Measurements from ENCODE around the gene RICTOR.

Gene RICTOR

DNA sequence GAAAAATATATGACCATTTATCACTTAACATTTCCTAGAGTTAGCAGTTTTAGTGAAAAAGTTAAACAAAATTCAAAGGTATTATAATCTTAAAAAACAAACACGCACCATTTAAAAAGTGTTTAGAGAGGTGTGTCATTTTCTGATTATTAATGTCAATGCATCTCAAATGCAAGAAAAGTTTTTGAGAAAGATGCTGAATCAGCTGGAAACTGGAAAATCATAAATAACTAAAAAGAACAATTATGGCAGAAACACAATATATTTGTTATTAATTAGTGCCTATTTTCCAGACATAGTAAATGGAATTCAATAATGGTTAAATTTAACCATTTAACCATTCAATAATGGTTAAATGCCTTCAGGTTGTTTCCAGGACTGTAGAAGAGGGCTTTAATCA, 64.9 kb downstream of the RICTOR start:
- H3K4me1 ChIP-seq, result no peaks in the 10 kb centered on the region
- no peak overlapping the region for H3K4me3 ChIP-seq (ENCODE audit: low read depth, low read length)
- TF ChIP-seq CTCF (IDR thresholded peaks at IDR 0.05), result no peak
- H3K4me2 ChIP-seq (ENCODE audit: low read length), result no peak overlapping the region
- no peak overlapping the region for H3K27ac ChIP-seq
- no peaks in the 10 kb centered on the region for H3K36me3 ChIP-seq (ENCODE audit: control insufficient read depth, insufficient read depth, low read length)
- H3K9ac ChIP-seq, result no peak overlapping the region
- H2AFZ ChIP-seq, result no peak overlapping the region
- peaks cover 10% of the 10 kb centered on the region for H3K79me2 ChIP-seq
- H3K27me3 ChIP-seq (ENCODE audit: control insufficient read depth, insufficient read depth, low read length), result no peaks in the 10 kb centered on the region
- H3K9me3 ChIP-seq (ENCODE audit: control insufficient read depth, low read length), result no peaks in the 10 kb centered on the region

- no peak overlapping the region for H2AFZ ChIP-seq
- H3K4me3 ChIP-seq (ENCODE audit: low read depth, low read length), result no peak overlapping the region
- H3K9me3 ChIP-seq (ENCODE audit: control insufficient read depth, low read length), result no peaks in the 10 kb centered on the region
- H3K36me3 ChIP-seq (ENCODE audit: control insufficient read depth, insufficient read depth, low read length), result no peaks in the 10 kb centered on the region
- TF ChIP-seq CTCF (IDR thresholded peaks at IDR 0.05), result no peak
- H3K27me3 ChIP-seq (ENCODE audit: control insufficient read depth, insufficient read depth, low read length), result no peaks in the 10 kb centered on the region
- H3K9ac ChIP-seq, result no peak overlapping the region
- H3K27ac ChIP-seq, result no peak overlapping the region
- H3K4me1 ChIP-seq, result no peaks in the 10 kb centered on the region
- H3K79me2 ChIP-seq, result peaks cover 10% of the 10 kb centered on the region
- no peak overlapping the region for H3K4me2 ChIP-seq (ENCODE audit: low read length)
Observed at GRCh38 chr5:39006650-39007049, 67.5 kb downstream of the RICTOR start.

DNA sequence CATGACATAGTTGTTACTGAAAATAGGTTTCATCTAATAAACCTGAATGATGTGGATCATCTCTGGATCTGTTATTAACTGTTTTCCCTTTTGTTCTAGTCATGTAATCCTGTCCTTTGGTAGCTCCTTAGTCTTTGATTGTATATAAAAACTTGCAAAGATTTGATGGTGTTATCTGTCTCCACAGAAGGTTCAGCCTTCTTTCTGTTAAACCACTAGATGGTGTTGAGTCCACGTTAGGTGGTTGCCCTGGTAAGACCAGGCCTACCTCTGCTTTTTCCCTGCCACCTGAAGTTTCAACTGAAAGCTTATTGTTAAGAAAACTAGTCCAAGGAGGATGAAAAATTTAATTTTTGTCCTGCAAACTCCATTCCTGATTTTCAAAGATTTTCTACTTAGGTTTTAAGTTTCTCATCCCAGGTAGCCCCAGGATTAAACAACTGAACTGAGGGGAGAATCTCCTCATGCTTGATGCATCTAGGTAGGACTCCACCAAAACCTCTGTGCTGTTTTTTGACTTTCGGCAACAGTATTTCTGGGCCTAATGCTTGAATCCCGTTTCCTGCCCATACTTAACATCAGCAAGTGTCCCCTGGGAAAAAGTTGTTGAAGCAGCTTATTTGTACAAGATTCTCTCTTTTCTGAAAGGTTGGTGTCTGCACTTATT, 68.5 kb downstream of the RICTOR start:
- H2AFZ ChIP-seq, result no peak overlapping the region
- H3K27me3 ChIP-seq (ENCODE audit: control insufficient read depth, insufficient read depth, low read length), result no peaks in the 10 kb centered on the region
- no peak overlapping the region for H3K9ac ChIP-seq
- H3K27ac ChIP-seq, result no peak overlapping the region
- H3K9me3 ChIP-seq (ENCODE audit: control insufficient read depth, low read length), result no peaks in the 10 kb centered on the region
- TF ChIP-seq CTCF (IDR thresholded peaks at IDR 0.05), result peak; percentile 50
- H3K4me2 ChIP-seq (ENCODE audit: low read length), result no peak overlapping the region
- H3K79me2 ChIP-seq, result peaks cover 3% of the 10 kb centered on the region
- H3K36me3 ChIP-seq (ENCODE audit: control insufficient read depth, insufficient read depth, low read length), result no peaks in the 10 kb centered on the region
- H3K4me3 ChIP-seq (ENCODE audit: low read depth, low read length), result no peak overlapping the region
- no peaks in the 10 kb centered on the region for H3K4me1 ChIP-seq

- Histone ChIP-seq H3K27ac (no peak overlapping the region), H3K4me3 (ENCODE audit: low read depth, low read length) (no peak overlapping the region), H3K27me3 (ENCODE audit: control insufficient read depth, insufficient read depth, low read length) (no peaks in the 10 kb centered on the region), H3K9me3 (ENCODE audit: control insufficient read depth, low read length) (no peaks in the 10 kb centered on the region), H3K4me2 (ENCODE audit: low read length) (no peak overlapping the region), H3K36me3 (ENCODE audit: control insufficient read depth, insufficient read depth, low read length) (no peaks in the 10 kb centered on the region), H2AFZ (no peak overlapping the region), H3K9ac (no peak overlapping the region), H3K79me2 (no peaks in the 10 kb centered on the region), H3K4me1 (no peaks in the 10 kb centered on the region)
- no peak for TF ChIP-seq CTCF (IDR thresholded peaks at IDR 0.05)
Observed at GRCh38 chr5:39001683-39002082, 72.5 kb downstream of the RICTOR start.

GRCh38 chr5:38999037-38999436, 75.2 kb downstream of the RICTOR start:
- Histone ChIP-seq H3K9ac (no peak overlapping the region), H3K4me2 (ENCODE audit: low read length) (no peak overlapping the region), H3K27me3 (ENCODE audit: control insufficient read depth, insufficient read depth, low read length) (no peaks in the 10 kb centered on the region), H3K79me2 (no peaks in the 10 kb centered on the region), H3K36me3 (ENCODE audit: control insufficient read depth, insufficient read depth, low read length) (no peaks in the 10 kb centered on the region), H3K4me3 (ENCODE audit: low read depth, low read length) (no peak overlapping the region), H2AFZ (no peak overlapping the region), H3K9me3 (ENCODE audit: control insufficient read depth, low read length) (no peaks in the 10 kb centered on the region), H3K27ac (no peak overlapping the region), H3K4me1 (no peaks in the 10 kb centered on the region)
- TF ChIP-seq CTCF (IDR thresholded peaks at IDR 0.05), result no peak
